Glutamatergic neuron (in vitro differentiated cells): ENCODE data around the gene PTPRR. TPM values are rescaled to one million over a fixed set of nuclear protein-coding genes. Genes with fewer than 3 reads are reported as not detected.

Experiments
- DNase-seq: peaks from one replicate; pipeline ENCODE4 v3.0.0; 2022
- H3K27ac Mint-ChIP-seq: one replicate; pipeline ENCODE4 v1.8.0; 2020; ENCODE audit warnings: mild to moderate bottlenecking, mixed read lengths, inconsistent platforms; ENCODE audit not compliant: unreplicated experiment
- H3K27me3 Mint-ChIP-seq: one replicate; pipeline ENCODE4 v1.8.0; 2020; ENCODE audit warnings: mild to moderate bottlenecking, moderate library complexity, mixed read lengths, inconsistent platforms; ENCODE audit not compliant: unreplicated experiment
- H3K36me3 Mint-ChIP-seq: one replicate; pipeline ENCODE4 v1.8.0; 2020; ENCODE audit warnings: mild to moderate bottlenecking, mixed read lengths, inconsistent platforms; ENCODE audit not compliant: unreplicated experiment
- H3K4me1 Mint-ChIP-seq: one replicate; pipeline ENCODE4 v1.8.0; 2020; ENCODE audit warnings: mild to moderate bottlenecking, low read depth, mixed read lengths, inconsistent platforms; ENCODE audit not compliant: unreplicated experiment
- H3K4me3 Mint-ChIP-seq: one replicate; pipeline ENCODE4 v1.8.0; 2020; ENCODE audit warnings: mild to moderate bottlenecking, mixed read lengths, inconsistent platforms; ENCODE audit not compliant: unreplicated experiment
- H3K9me3 Mint-ChIP-seq: one replicate; pipeline ENCODE4 v1.8.0; 2020; ENCODE audit warnings: mild to moderate bottlenecking, moderate library complexity, mixed read lengths, inconsistent platforms; ENCODE audit not compliant: unreplicated experiment
- CTCF ChIP-seq: fragments of 200-600 bp; sonication (generic); IDR thresholded peaks from one replicate; pipeline ENCODE4 v1.5.0; 2021; ENCODE audit not compliant: partially characterized antibody, unreplicated experiment
- total RNA-seq: library from RNA; stranded (reverse); fragmentation: NEBNext Ultra II Directional; extraction: Animal tissue kit (Norgen Biotek cat#: 25700); gene quantifications from one replicate; pipeline ENCODE4 v1.2.1, GENCODE V29; 2021; ENCODE audit not compliant: unreplicated experiment

Gene PTPRR
- total RNA-seq, 1 donor from 2014 or later = 0.34 TPM

- no peak overlapping the region for H3K27ac Mint-ChIP-seq
- H3K4me1 Mint-ChIP-seq = no peaks in the 10 kb centered on the region
- H3K36me3 Mint-ChIP-seq = no peaks in the 10 kb centered on the region
- no peak overlapping the region for H3K4me3 Mint-ChIP-seq
- TF ChIP-seq CTCF = no peak
- no peak for DNase-seq
- H3K9me3 Mint-ChIP-seq = peaks cover 3% of the 10 kb centered on the region
- H3K27me3 Mint-ChIP-seq = no peaks in the 10 kb centered on the region
Measured at GRCh38 chr12:70628701-70629480, 291.6 kb downstream of the PTPRR start.

- no peak overlapping the region for H3K4me3 Mint-ChIP-seq
- no peaks in the 10 kb centered on the region for H3K27me3 Mint-ChIP-seq
- H3K36me3 Mint-ChIP-seq = no peaks in the 10 kb centered on the region
- H3K27ac Mint-ChIP-seq = no peak overlapping the region
- no peaks in the 10 kb centered on the region for H3K4me1 Mint-ChIP-seq
- no peak for TF ChIP-seq CTCF
- no peak for DNase-seq
- H3K9me3 Mint-ChIP-seq = peaks cover 3% of the 10 kb centered on the region
Measured at GRCh38 chr12:70627677-70628076, 292.9 kb downstream of the PTPRR start.

GRCh38 chr12:70626180-70626579 lies 294.4 kb downstream of the PTPRR start:
- Mint-ChIP-seq H3K4me3 (no peak overlapping the region), H3K27ac (no peak overlapping the region), H3K27me3 (no peaks in the 10 kb centered on the region), H3K9me3 (peaks cover 2% of the 10 kb centered on the region), H3K36me3 (no peaks in the 10 kb centered on the region), H3K4me1 (peaks cover 4% of the 10 kb centered on the region)
- no peak for DNase-seq
- TF ChIP-seq CTCF = no peak

GRCh38 chr12:70619471-70620152 lies 300.9 kb downstream of the PTPRR start:
- TF ChIP-seq CTCF = no peak
- H3K36me3 Mint-ChIP-seq = no peaks in the 10 kb centered on the region
- no peak overlapping the region for H3K4me3 Mint-ChIP-seq
- H3K4me1 Mint-ChIP-seq = peaks cover 4% of the 10 kb centered on the region
- no peak overlapping the region for H3K27ac Mint-ChIP-seq
- DNase-seq = no peak
- no peaks in the 10 kb centered on the region for H3K27me3 Mint-ChIP-seq
- no peaks in the 10 kb centered on the region for H3K9me3 Mint-ChIP-seq

GRCh38 chr12:70618371-70618770 lies 302.2 kb downstream of the PTPRR start:
- no peaks in the 10 kb centered on the region for H3K36me3 Mint-ChIP-seq
- no peak overlapping the region for H3K27ac Mint-ChIP-seq
- no peaks in the 10 kb centered on the region for H3K27me3 Mint-ChIP-seq
- no peak overlapping the region for H3K4me3 Mint-ChIP-seq
- no peak for TF ChIP-seq CTCF
- no peaks in the 10 kb centered on the region for H3K9me3 Mint-ChIP-seq
- DNase-seq = no peak
- H3K4me1 Mint-ChIP-seq = peaks cover 4% of the 10 kb centered on the region
